GM23248 (cell line): Measurements from ENCODE around the gene CHST11.

Experiments
- EZH2 ChIP-seq: fragments of 200-600 bp; sonication (generic); IDR thresholded peaks from 2 replicates; pipeline ENCODE4 v1.6.1; 2018; ENCODE audit warnings: antibody characterized with exemption, mild to moderate bottlenecking; ENCODE audit not compliant: insufficient read depth, poor library complexity, severe bottlenecking
- EZH2phosphoT487 ChIP-seq: fragments of 200-600 bp; sonication (generic); IDR thresholded peaks from 2 replicates; pipeline ENCODE4 v1.6.1; 2018; ENCODE audit warnings: antibody characterized with exemption, moderate library complexity, mild to moderate bottlenecking, low read depth; ENCODE audit not compliant: insufficient read depth

DNA sequence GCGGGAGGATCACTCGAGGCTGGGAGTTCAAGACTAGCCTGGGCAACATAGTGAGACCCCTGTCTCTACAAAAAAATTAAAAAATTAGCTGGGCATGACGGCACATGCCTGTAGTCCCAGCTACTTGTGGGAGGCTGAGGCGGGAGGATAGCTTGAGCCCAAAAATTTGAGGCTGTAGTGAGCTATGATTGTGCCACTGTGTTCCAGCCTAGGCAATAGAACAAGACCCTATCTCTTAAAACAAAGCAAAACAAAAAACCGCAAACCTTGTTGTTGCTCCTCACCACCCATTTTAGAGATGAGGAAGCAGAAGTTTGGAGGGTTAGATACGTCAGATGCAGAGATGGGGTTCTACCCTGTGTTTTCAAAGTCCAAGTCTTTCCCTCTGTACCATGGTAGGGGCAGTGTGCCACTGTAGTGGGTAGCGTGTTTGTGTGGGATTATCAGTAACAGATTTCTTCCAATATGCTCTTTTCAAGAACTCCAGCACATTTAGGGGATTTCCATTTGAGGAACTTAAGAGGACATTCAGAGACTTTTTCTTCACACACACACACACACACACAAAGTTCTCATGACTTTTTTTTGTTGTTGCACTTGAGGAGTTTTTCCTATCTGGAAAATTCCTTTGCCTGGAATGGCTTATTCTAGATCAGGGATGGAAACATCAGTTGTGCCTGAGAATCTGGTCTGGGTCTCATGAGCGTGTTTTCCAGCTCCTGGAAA, 186.5 kb downstream of the CHST11 start:
- TF ChIP-seq EZH2phosphoT487 (no peak), EZH2 (no peak)
